Measurements from ENCODE around the gene C17orf75.
"Not testable (repeated sequence)": the region's sequence is repeated elsewhere in the genome, so short reads cannot be mapped to it uniquely, and the experiment has no call there.

The C17orf75 gene

GRCh38 chr17:32341857-32342602 lies at the start of gene C17orf75:
TSS of gene C17orf75 (minus strand) at chr17:32342173. CDS start at chr17:32342139, 34 bp downstream.
- peak; percentile 93 for DNase-seq

GRCh38 chr17:32388613-32389459 lies 46.9 kb upstream of the C17orf75 start:
- DNase-seq, result no peak

GRCh38 chr17:32388128-32388527 lies 46.2 kb upstream of the C17orf75 start:
- DNase-seq, result not testable (repeated sequence)

- DNase-seq, result no peak
These were observed 44.9 kb upstream of the C17orf75 start for GRCh38 chr17:32386844-32387243.

GRCh38 chr17:32385971-32386370 lies 44.0 kb upstream of the C17orf75 start:
- no peak for DNase-seq

- DNase-seq, result no peak
These were observed 43.1 kb upstream of the C17orf75 start for GRCh38 chr17:32385121-32385520.

GRCh38 chr17:32383926-32384434 lies 42.0 kb upstream of the C17orf75 start:
- no peak for DNase-seq

- DNase-seq, result no peak
These were observed 40.7 kb upstream of the C17orf75 start for GRCh38 chr17:32382526-32383223.

GRCh38 chr17:32370426-32370825 lies 28.5 kb upstream of the C17orf75 start:
- DNase-seq, result no peak

GRCh38 chr17:32361270-32361669 lies 19.3 kb upstream of the C17orf75 start:
- DNase-seq, result no peak

- DNase-seq, result no peak
These were observed 15.6 kb upstream of the C17orf75 start for GRCh38 chr17:32357615-32358014.

GRCh38 chr17:32356750-32357149 lies 14.8 kb upstream of the C17orf75 start:
- no peak for DNase-seq

- no peak for DNase-seq
These were observed 14.4 kb upstream of the C17orf75 start for GRCh38 chr17:32356378-32356743.

- DNase-seq, result no peak
These were observed 13.8 kb upstream of the C17orf75 start for GRCh38 chr17:32355649-32356377.

GRCh38 chr17:32352734-32353133 lies 10.8 kb upstream of the C17orf75 start:
- not testable (repeated sequence) for DNase-seq

- no peak for DNase-seq
These were observed 8.9 kb upstream of the C17orf75 start for GRCh38 chr17:32350666-32351418.

GRCh38 chr17:32349854-32350665 lies 8.1 kb upstream of the C17orf75 start, which contains the start of gene ZNF207:
TSS of gene ZNF207 (plus strand) at chr17:32350157. CDS start at chr17:32350286, 129 bp downstream.
- peak; percentile 96 for DNase-seq

GRCh38 chr17:32349503-32349853 lies 7.5 kb upstream of the C17orf75 start:
- peak; percentile 69 for DNase-seq

- no peak for DNase-seq
These were observed 6.5 kb upstream of the C17orf75 start for GRCh38 chr17:32348483-32348800.

GRCh38 chr17:32345951-32346600 lies 4.1 kb upstream of the C17orf75 start:
- no peak for DNase-seq
